ENCODE results near the gene YEATS4. TPM values are rescaled to one million over a fixed set of nuclear protein-coding genes. Genes with fewer than 3 reads are reported as not detected.

YEATS4 gene
- total RNA-seq, 1 donor from 2014 or later: 17.5 TPM

DNA sequence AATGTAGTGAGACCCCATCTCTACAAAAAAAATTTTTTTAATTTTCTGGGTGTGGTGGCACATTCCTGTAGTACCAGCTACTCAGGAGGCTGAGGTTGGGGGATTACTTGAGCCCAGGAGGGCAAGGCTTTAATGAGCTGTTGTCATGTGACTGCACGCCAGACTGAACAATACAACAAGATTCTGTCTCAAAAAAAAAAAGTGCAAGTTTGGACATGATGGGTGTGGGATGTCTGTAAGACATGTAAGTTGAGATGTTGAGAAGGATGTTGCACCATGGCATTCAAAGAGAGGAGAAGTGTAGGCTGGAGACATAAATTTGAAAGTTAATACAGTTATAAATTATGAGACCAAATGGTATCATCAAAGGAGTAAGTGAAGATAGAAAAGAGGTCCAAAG, 23.5 kb downstream of the YEATS4 start:
- intact Hi-C loops (cut with DNase I): no loop called here
- DNase-seq (ENCODE audit: low spot score): no peak
- no peak for ATAC-seq

DNA sequence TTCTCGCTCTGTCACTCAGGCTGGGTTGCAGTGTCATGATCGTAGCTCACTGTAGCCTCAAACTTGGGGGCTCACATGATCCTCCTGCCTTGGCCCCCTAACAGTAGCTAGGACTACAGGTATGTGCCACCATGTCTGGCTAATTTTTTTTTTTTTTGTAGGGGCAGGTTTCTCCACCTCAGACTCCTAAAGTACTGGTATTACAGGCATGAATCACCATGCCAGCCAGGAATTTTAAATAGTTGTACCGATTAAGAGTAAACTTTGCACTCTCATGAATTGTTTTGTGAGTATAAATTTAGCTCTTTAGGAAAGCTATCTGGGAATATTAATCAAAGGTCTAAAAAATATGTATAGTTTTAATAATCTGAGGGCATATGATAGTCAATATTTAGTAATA, 25.5 kb downstream of the YEATS4 start:
- intact Hi-C loops (cut with DNase I): no loop called here
- DNase-seq (ENCODE audit: low spot score): no peak
- ATAC-seq: no peak

- no peak for DNase-seq (ENCODE audit: low spot score)
- no peak for ATAC-seq
- intact Hi-C loops (cut with DNase I): no loop called here
Observed at GRCh38 chr12:69386921-69387320, 27.4 kb downstream of the YEATS4 start.

GRCh38 chr12:69388371-69388770, 28.8 kb downstream of the YEATS4 start:
- intact Hi-C loops (cut with DNase I): no loop called here
- no peak for ATAC-seq
- DNase-seq (ENCODE audit: low spot score): no peak

GRCh38 chr12:69389831-69390230, 30.3 kb downstream of the YEATS4 start:
- DNase-seq (ENCODE audit: low spot score): no peak
- no peak for ATAC-seq

GRCh38 chr12:69392179-69392928, 32.8 kb downstream of the YEATS4 start:
- intact Hi-C loops (cut with DNase I): no loop called here
- ATAC-seq (no peak), DNase-seq (ENCODE audit: low spot score) (no peak)

More at GRCh38 chr12:69389831-69390230, 30.3 kb downstream of the YEATS4 start:
- intact Hi-C loops (cut with DNase I): no loop called here

GRCh38 chr12:69396041-69396440, 36.5 kb downstream of the YEATS4 start:
- ATAC-seq (no peak), DNase-seq (ENCODE audit: low spot score) (no peak)
- intact Hi-C loops (cut with DNase I): no loop called here

DNA sequence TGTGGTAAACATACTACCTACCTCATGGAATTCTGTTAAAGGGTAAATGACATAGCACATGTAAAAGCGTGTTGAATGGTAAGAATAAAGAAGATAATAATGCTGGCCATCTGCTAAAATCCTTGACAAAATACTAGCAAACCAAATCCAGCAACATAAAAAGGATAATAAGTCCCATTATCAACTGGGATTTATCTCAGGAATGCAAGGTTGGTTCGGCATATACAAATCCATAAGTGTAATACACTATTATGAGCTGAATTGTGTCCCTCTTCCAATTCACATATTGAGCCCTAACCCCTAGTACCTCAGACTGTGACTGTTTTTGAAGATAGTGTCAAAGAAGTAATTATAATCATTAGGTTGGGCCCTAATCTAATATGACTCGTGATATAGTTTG, 37.4 kb downstream of the YEATS4 start:
- no peak for ATAC-seq
- no peak for DNase-seq (ENCODE audit: low spot score)
- intact Hi-C loops (cut with DNase I): no loop called here

DNA sequence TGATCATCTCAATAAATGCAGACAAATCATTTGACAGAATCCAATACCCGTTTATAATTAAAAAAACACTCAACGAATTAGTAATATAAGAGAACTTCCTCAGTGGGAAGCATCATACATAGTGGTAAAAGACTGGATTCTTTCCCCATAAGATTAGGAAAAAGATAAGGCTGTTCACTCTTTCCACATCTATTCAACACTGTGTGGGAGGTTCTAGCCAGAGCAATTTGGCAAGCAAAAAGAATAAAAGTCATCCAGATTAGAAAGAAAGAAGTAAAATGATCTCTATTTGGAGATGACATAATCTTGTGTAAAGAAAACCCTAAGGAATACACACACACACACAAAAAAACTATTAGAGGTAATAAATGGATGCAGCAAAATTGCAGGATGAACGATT, 38.4 kb downstream of the YEATS4 start:
- DNase-seq (ENCODE audit: low spot score) (no peak), ATAC-seq (no peak)
- intact Hi-C loops (cut with DNase I): no loop called here

DNA sequence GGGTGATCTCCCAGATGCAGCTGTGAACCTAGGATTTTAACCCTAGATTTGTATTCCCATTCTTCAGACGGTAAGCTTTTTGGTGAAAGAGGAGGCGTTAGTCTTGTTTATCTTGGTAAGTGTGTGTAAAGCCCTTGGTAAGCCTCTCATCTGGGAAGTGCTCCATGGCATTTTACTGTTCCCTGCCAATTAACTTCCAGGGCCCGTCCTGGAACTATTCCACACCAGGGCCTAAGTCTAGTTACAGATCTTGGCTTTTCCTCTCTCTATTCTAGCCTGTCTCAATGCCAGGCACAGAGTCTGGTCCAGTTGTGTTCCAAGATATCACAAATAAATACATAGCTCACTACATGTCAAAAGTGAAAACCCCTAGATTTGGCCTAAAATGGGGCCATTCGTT, 42.4 kb downstream of the YEATS4 start:
- ATAC-seq (peak; percentile 22), DNase-seq (ENCODE audit: low spot score) (no peak)
- intact Hi-C loops (cut with DNase I): no loop called here

- DNase-seq (ENCODE audit: low spot score): no peak
- ATAC-seq: no peak
- intact Hi-C loops (cut with DNase I): no loop called here
Observed at GRCh38 chr12:69404851-69405565, 45.5 kb downstream of the YEATS4 start.

DNA sequence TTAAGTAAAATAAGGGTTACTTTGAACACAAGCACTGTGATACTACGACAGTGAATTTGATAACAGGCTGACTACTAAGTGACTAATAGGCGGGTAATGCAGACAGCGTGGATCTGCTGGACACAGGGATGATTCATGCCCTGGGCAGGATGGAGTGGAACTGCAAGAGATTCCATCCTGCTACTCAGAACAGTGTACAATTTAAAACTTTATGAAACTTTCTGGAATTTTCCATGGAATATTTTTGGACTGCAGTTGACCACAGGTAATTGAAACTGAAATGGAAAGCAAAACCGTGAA, 46.0 kb downstream of the YEATS4 start:
- no peak for ATAC-seq
- intact Hi-C loops (cut with DNase I): no loop called here

DNA sequence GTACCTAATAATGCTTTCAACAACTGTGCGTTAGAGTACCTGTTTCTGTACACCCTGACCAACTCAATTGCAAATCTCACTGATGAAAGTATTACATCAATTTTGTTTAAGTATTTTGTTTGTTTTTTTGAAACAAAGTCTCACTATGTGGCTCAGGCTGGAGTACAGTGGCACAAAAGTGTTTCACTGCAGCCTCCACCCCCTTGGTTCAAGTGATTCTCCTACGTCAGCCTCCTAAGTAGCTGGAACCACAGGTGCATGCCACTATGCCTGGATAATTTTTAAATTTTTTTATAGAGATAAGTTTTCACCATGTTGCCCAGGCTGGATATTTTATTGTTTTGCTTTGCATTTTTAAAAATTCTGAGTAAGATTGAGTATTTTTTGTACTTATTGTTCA, 46.7 kb downstream of the YEATS4 start:
- intact Hi-C loops (cut with DNase I): no loop called here
- ATAC-seq: no peak
- no peak for DNase-seq (ENCODE audit: low spot score)

More for the DNA sequence above, 46.0 kb downstream of the YEATS4 start:
- DNase-seq (ENCODE audit: low spot score): no peak

- intact Hi-C loops (cut with DNase I): no loop called here
- DNase-seq (ENCODE audit: low spot score): no peak
- ATAC-seq: no peak
Observed at GRCh38 chr12:69410571-69410970, 51.0 kb downstream of the YEATS4 start.

- intact Hi-C loops (cut with DNase I): no loop called here
- DNase-seq (ENCODE audit: low spot score) (no peak), ATAC-seq (no peak)
Observed at GRCh38 chr12:69412655-69413054, 53.1 kb downstream of the YEATS4 start.

- DNase-seq (ENCODE audit: low spot score): peak; percentile 73
- intact Hi-C loops (cut with DNase I): no loop called here
Observed at GRCh38 chr12:69415471-69416275, 56.1 kb downstream of the YEATS4 start.

DNA sequence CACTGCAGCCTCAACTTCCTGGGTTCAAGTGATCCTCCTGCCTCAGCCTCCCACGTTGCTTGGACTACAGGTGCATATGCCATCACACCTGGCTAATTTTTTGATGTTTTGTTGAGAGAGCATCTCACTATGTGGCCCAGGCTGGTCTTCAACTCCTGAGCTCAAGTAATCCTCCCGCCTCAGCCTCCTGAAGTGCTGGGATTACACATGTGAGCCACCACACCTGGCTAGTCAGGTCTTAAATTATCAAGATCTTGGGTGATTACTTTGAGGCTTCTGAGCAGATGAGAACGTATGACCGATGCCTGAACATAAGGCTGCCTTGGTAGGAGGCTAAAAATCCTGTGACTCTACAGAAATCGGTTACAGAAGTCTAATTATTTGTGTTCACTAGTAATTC, 57.7 kb downstream of the YEATS4 start:
- DNase-seq (ENCODE audit: low spot score) (no peak), ATAC-seq (no peak)
- intact Hi-C loops (cut with DNase I): no loop called here

More at GRCh38 chr12:69415471-69416275, 56.1 kb downstream of the YEATS4 start:
- ATAC-seq: peak; percentile 94

DNA sequence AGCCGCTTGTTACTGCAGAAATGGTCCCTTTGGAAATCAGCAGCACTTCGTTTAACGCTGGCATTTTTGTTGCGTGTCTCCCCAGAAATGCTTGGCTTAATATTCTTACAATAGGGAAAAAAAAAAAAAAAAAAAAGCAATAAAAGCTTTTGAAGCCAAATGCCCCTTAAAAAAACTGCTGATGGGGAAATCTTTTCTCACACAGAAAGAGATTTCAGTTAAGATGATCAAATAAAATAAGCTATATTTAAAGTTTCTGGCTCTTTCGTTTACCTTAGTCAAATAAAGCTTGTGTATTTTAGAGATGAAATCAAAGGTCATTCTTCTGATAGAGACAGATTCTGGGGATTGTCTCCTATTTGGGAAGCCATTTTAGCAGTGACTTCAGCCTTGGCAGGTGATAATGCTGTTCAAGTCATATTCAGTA, 58.2 kb downstream of the YEATS4 start:
- DNase-seq (ENCODE audit: low spot score) (no peak), ATAC-seq (no peak)
- intact Hi-C loops (cut with DNase I): no loop called here

DNA sequence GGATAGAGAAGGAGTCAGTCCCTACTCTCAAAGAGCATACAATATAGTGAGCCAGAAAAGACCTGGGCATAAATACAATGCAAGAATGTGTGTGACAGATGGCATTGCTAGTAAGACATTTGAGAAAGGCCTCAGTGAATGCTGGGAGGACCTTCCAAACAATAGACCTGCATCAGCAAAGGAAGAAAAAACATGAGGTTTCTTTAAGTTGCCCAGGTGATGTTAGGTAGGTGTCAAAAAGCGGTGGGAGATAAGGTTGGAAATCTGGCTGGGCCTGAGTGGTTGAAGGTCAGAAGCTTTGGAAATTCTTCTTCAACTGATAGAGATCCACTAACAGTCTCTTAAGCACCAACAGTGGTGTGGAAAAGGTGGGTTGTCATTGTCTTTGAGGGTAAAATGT, 60.2 kb downstream of the YEATS4 start:
- ATAC-seq (no peak), DNase-seq (ENCODE audit: low spot score) (no peak)
- intact Hi-C loops (cut with DNase I): no loop called here

DNA sequence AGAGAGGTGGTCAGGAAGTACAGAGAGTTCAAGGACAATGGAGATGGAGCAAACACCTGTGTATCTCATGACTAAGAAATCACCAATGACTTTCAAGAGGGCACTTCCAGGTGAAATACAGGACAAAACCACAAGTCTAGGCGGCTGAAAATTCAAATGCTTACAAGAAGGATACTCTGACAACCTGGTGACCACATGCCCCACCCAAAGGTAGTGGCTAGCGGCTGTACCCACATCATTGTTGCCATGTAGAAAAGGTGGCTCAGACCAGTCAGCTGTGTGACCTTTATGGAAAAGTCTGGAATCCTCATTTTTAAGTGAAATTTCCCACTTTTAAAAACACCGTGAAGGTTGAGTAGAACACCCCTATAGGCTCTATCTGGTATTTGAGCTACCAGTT, 62.0 kb downstream of the YEATS4 start:
- DNase-seq (ENCODE audit: low spot score): no peak
- ATAC-seq: no peak
- intact Hi-C loops (cut with DNase I): no loop called here
